ENCODE measurements around the gene GCN1. TPM values are rescaled to one million over a fixed set of nuclear protein-coding genes. Genes with fewer than 3 reads are reported as not detected.

GCN1 gene
- total RNA-seq, 1 donor from 2014 or later, result 123 TPM

DNA sequence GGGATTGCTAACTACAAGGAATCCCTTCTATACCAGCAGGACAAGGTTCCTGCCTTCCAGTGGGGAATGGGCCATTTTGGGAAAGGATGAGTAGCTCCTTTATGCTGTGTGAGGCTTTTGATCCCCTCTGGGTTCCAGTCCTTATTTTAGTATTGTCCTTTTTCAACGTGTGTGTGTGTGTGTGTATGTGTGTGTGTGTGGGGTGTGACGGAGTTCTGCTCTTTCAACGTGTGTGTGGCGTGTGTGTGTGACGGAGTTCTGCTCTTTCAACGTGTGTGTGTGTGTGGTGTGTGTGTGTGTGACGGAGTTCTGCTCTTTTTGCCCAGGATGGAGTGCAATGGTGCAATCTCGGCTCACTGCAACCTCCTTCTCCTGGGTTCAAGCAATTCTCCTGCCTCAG is 105.4 kb downstream of the GCN1 start:
- no peaks in the 10 kb centered on the region for H3K9me3 ChIP-seq (ENCODE audit: insufficient read depth, low read depth, low read length)
- TF ChIP-seq EZH2 (IDR thresholded peaks at IDR 0.05; ENCODE audit: insufficient read depth, low read length), result no peak
- TF ChIP-seq, protein P1, sequence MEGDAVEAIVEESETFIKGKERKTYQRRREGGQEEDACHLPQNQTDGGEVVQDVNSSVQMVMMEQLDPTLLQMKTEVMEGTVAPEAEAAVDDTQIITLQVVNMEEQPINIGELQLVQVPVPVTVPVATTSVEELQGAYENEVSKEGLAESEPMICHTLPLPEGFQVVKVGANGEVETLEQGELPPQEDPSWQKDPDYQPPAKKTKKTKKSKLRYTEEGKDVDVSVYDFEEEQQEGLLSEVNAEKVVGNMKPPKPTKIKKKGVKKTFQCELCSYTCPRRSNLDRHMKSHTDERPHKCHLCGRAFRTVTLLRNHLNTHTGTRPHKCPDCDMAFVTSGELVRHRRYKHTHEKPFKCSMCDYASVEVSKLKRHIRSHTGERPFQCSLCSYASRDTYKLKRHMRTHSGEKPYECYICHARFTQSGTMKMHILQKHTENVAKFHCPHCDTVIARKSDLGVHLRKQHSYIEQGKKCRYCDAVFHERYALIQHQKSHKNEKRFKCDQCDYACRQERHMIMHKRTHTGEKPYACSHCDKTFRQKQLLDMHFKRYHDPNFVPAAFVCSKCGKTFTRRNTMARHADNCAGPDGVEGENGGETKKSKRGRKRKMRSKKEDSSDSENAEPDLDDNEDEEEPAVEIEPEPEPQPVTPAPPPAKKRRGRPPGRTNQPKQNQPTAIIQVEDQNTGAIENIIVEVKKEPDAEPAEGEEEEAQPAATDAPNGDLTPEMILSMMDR (IDR thresholded peaks at IDR 0.05; ENCODE audit: insufficient read depth, low read depth, low read length), result no peak
- H3K9ac ChIP-seq (ENCODE audit: low read length), result no peak overlapping the region
- no peak for FAIRE-seq
- Mint-ChIP-seq H3K27me3 (ENCODE audit: low read depth, unreplicated experiment) (no peaks in the 10 kb centered on the region), H3K4me1 (ENCODE audit: low read depth, unreplicated experiment) (peaks cover 5% of the 10 kb centered on the region), H3K36me3 (ENCODE audit: low read depth, unreplicated experiment) (peaks cover 10% of the 10 kb centered on the region), H3K4me3 (ENCODE audit: unreplicated experiment) (no peak overlapping the region), H3K9me3 (ENCODE audit: unreplicated experiment) (peaks cover 1% of the 10 kb centered on the region), H3K27ac (ENCODE audit: unreplicated experiment) (no peak overlapping the region)
- H3K27me3 ChIP-seq (ENCODE audit: insufficient read depth, low read length), result no peaks in the 10 kb centered on the region
- H3K4me3 ChIP-seq (ENCODE audit: insufficient read depth, low read depth, low read length), result no peak overlapping the region
- no peaks in the 10 kb centered on the region for H3K79me2 ChIP-seq (ENCODE audit: insufficient read depth, low read length)
- peaks cover 5% of the 10 kb centered on the region for H3K4me1 ChIP-seq (ENCODE audit: insufficient read depth, low read length)
- H3K27ac ChIP-seq (ENCODE audit: low read depth, low read length), result no peak overlapping the region
- H4K20me1 ChIP-seq (ENCODE audit: insufficient read depth, low read length), result peaks cover 31% of the 10 kb centered on the region
- no peak overlapping the region for H3K4me2 ChIP-seq (ENCODE audit: low read length)
- H3K36me3 ChIP-seq (ENCODE audit: insufficient read depth, low read length), result no peaks in the 10 kb centered on the region
- no peak for DNase-seq (ENCODE audit: low read depth)
- H2AFZ ChIP-seq (ENCODE audit: low read depth, low read length), result no peak overlapping the region

DNA sequence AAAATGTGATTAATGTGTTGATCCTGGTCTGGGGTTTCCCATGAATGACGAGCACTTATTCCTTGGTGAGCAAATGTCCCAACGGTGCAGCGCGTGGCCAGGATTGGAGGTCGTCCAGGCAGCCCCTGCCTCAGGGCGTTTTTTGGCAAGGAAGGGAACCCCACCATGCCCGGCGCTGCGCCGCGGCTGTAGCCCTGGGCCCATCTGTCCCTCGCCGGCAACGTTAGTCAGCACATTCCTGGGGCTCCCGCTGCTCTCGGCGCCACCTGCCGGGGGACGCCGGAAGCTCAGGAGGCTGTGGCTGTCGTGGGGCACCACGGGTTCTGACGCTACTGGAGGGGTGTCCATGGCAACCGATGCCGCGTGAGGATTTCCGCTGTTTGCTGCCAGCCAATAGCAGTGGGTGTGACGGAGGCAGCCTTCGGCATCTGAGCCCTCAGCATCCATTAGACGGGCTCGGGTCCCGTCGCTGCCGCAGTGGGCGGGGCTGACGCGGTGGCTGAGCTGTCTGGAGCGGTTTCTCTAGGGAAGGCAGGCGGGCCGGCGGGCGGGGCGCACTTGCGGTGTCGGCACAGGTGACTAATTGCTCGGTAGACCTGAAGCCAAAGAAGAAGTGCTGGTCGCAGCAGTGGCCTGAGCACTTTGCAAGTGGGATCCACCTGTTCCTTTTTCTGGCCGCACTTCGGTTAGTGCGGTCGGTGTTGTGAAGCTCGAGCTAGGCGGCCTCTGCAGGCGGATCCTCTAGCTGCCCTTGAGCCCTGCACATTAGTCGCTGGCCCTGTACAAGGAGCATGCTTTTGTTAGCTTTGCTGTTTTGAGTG is 107.5 kb downstream of the GCN1 start:
- H3K27ac ChIP-seq (ENCODE audit: low read depth, low read length), result peak overlapping the region; percentile 52
- FAIRE-seq, result peak; percentile 74
- TF ChIP-seq, protein P1 (IDR thresholded peaks at IDR 0.05; ENCODE audit: insufficient read depth, low read depth, low read length), result peak; percentile 90
- no peak for TF ChIP-seq EZH2 (IDR thresholded peaks at IDR 0.05; ENCODE audit: insufficient read depth, low read length)

More for the DNA sequence above, 107.5 kb downstream of the GCN1 start:
- Mint-ChIP-seq H3K36me3 (ENCODE audit: low read depth, unreplicated experiment) (peaks cover 8% of the 10 kb centered on the region), H3K4me1 (ENCODE audit: low read depth, unreplicated experiment) (peaks cover 4% of the 10 kb centered on the region), H3K27ac (ENCODE audit: unreplicated experiment) (peak overlapping the region; percentile 72), H3K4me3 (ENCODE audit: unreplicated experiment) (peak overlapping the region; percentile 77), H3K27me3 (ENCODE audit: low read depth, unreplicated experiment) (no peaks in the 10 kb centered on the region), H3K9me3 (ENCODE audit: unreplicated experiment) (peaks cover 1% of the 10 kb centered on the region)
- H3K36me3 ChIP-seq (ENCODE audit: insufficient read depth, low read length), result no peaks in the 10 kb centered on the region
- H3K9me3 ChIP-seq (ENCODE audit: insufficient read depth, low read depth, low read length), result no peaks in the 10 kb centered on the region
- H3K9ac ChIP-seq (ENCODE audit: low read length), result peak overlapping the region; percentile 73
- no peaks in the 10 kb centered on the region for H3K27me3 ChIP-seq (ENCODE audit: insufficient read depth, low read length)
- no peaks in the 10 kb centered on the region for H3K79me2 ChIP-seq (ENCODE audit: insufficient read depth, low read length)
- peak overlapping the region; percentile 79 for H2AFZ ChIP-seq (ENCODE audit: low read depth, low read length)
- peak overlapping the region; percentile 65 for H3K4me3 ChIP-seq (ENCODE audit: insufficient read depth, low read depth, low read length)
- DNase-seq (ENCODE audit: low read depth), result peak; percentile 96
- peaks cover 5% of the 10 kb centered on the region for H3K4me1 ChIP-seq (ENCODE audit: insufficient read depth, low read length)
- H4K20me1 ChIP-seq (ENCODE audit: insufficient read depth, low read length), result peaks cover 12% of the 10 kb centered on the region
- H3K4me2 ChIP-seq (ENCODE audit: low read length), result peak overlapping the region; percentile 88
